Upper lobe of right lung (tissue), 1 donor: ENCODE results near the gene JAG2. TPM values are rescaled to one million over a fixed set of nuclear protein-coding genes. Genes with fewer than 3 reads are reported as not detected.

Experiments
- ATAC-seq: fragments of 200-7000 bp; cut with Tn5 transposase; one replicate; pipeline ENCODE4 v1.9.1; 2020; ENCODE audit warnings: mild to moderate bottlenecking, moderate library complexity
- DNase-seq: peaks from one replicate; pipeline ENCODE4 v3.0.0-alpha.2; 2020
- H3K27ac ChIP-seq: fragments of 200-600 bp; one replicate; pipeline ENCODE4 v1.8.0; 2022
- H3K27me3 ChIP-seq: fragments of 200-600 bp; one replicate; pipeline ENCODE4 v1.8.0; 2022; ENCODE audit warnings: mild to moderate bottlenecking
- H3K36me3 ChIP-seq: fragments of 200-600 bp; one replicate; pipeline ENCODE4 v1.8.0; 2022
- H3K4me1 ChIP-seq: fragments of 200-600 bp; one replicate; pipeline ENCODE4 v1.8.0; 2022
- H3K4me3 ChIP-seq: fragments of 200-600 bp; one replicate; pipeline ENCODE4 v1.8.0; 2022; ENCODE audit warnings: mild to moderate bottlenecking
- H3K9me3 ChIP-seq: fragments of 200-600 bp; one replicate; pipeline ENCODE4 v1.8.0; 2022
- intact Hi-C: fragments of 100-400 bp; cut with DNase I; formaldehyde crosslinking; loops from one replicate; pipeline ENCODE4 v1.11.0; 2022
- total RNA-seq: library from RNA; stranded (reverse); fragmentation: NEBNext Ultra II Directional; extraction: Animal tissue kit (Norgen Biotek cat#: 25700); gene quantifications from one replicate; pipeline ENCODE4 v1.2.1, GENCODE V29; 2021
- TF ChIP-seq, protein P1 (sequence below): fragments of 200-600 bp; IDR thresholded peaks from one replicate; pipeline ENCODE4 v1.8.0; 2022; ENCODE audit warnings: antibody characterized with exemption
- donor health status: DM: no; HTN: yes; CAD: no; lungs with severe emphysema.

The JAG2 gene
- total RNA-seq, 1 donor from 2014 or later: 31.2 TPM

DNA sequence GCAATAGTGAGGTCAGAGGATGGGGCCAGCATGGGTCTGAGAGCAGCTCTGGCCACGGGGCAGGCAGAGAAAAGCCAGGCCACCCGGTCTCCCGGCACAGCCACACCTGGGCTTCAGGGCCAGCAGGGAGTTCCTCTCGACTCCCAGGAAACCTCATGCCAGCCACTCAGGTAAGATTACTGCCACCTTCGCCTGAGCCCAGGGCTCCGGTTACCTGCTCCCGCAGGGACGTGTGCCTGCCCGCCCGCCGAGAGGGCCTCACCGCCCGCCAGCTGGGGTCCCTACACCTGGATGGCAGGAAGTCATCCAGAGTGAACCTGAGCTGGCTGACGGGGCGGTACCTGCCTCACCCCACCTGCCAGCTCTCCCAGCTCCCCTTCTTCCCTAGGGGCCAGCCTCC, 7.3 kb downstream of the JAG2 start:
- no peak overlapping the region for H3K4me3 ChIP-seq
- H3K36me3 ChIP-seq: no peaks in the 10 kb centered on the region
- intact Hi-C loops: no loop called here
- ATAC-seq (no peak), DNase-seq (no peak)
- no peak overlapping the region for H3K27ac ChIP-seq
- H3K9me3 ChIP-seq: no peaks in the 10 kb centered on the region
- H3K4me1 ChIP-seq: no peaks in the 10 kb centered on the region
- TF ChIP-seq, protein P1, sequence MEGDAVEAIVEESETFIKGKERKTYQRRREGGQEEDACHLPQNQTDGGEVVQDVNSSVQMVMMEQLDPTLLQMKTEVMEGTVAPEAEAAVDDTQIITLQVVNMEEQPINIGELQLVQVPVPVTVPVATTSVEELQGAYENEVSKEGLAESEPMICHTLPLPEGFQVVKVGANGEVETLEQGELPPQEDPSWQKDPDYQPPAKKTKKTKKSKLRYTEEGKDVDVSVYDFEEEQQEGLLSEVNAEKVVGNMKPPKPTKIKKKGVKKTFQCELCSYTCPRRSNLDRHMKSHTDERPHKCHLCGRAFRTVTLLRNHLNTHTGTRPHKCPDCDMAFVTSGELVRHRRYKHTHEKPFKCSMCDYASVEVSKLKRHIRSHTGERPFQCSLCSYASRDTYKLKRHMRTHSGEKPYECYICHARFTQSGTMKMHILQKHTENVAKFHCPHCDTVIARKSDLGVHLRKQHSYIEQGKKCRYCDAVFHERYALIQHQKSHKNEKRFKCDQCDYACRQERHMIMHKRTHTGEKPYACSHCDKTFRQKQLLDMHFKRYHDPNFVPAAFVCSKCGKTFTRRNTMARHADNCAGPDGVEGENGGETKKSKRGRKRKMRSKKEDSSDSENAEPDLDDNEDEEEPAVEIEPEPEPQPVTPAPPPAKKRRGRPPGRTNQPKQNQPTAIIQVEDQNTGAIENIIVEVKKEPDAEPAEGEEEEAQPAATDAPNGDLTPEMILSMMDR: no peak
- H3K27me3 ChIP-seq: peaks cover 3% of the 10 kb centered on the region

DNA sequence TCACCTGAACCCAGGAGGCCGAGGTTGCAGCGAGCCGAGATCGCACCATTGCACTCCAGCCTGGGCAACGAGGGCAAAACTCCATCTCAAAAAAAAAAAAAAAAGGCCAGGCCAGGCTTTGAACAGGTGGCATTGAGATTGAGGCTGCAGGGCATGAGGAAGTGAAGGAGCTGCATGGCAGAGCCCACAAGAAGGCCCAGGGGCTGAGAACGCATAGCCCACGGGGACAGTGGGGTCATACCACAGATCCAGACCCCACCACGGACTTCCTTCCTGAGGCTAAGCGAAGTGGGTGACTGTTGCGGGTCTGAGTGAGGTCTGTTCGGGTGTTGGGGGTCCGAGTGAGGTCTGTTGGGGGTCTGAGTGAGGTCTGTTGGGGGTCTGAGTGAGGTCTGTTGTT, 7.8 kb downstream of the JAG2 start:
- Histone ChIP-seq H3K36me3 (no peaks in the 10 kb centered on the region), H3K27me3 (no peaks in the 10 kb centered on the region), H3K9me3 (no peaks in the 10 kb centered on the region), H3K4me1 (no peaks in the 10 kb centered on the region), H3K4me3 (no peak overlapping the region), H3K27ac (no peak overlapping the region)
- ATAC-seq (no peak), DNase-seq (no peak)
- intact Hi-C loops: no loop called here
- TF ChIP-seq, protein P1: no peak

DNA sequence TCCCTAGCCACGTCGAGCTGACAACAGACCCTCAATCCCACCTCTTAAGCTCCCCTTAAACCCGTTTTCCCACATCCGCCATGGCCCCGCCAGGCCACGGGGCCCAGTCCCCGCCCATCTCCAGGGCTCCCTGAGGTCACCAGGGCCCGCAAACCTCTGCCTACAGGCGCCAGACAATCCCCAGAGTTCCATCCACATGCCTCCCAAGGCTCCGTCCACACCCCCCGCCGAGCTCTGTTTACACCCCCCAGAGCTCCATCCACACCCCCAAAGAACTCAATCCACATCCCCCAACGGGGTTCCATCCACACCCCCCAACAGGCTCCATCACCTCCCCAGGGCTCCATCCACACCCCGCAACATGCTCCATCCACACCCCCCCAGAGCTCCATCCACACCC, 9.2 kb downstream of the JAG2 start:
- no peaks in the 10 kb centered on the region for H3K4me1 ChIP-seq
- intact Hi-C loops: no loop called here

DNA sequence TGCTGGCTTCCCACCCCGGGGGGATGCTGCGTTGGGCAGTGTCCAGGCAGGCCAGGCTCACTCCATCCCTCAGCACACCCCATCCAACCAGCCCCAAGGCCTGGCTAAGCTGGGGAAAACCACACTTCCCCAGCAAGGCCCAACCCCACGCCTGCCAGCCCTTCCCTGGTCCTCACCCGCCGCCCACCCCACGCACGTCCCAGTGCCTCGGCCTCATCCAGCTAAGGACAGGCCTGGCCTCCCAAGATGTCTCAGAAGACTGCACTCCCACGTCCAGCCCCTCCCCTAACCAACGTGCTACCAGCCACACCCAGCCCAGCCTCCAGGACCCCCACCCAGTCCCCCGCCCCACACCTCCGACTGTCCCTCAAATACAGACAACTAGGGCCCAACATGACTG, 9.8 kb downstream of the JAG2 start:
- H3K4me1 ChIP-seq: no peaks in the 10 kb centered on the region
- intact Hi-C loops: no loop called here
- H3K36me3 ChIP-seq: no peaks in the 10 kb centered on the region
- no peaks in the 10 kb centered on the region for H3K9me3 ChIP-seq
- no peak for ATAC-seq
- no peaks in the 10 kb centered on the region for H3K27me3 ChIP-seq
- TF ChIP-seq, protein P1: no peak
- no peak overlapping the region for H3K4me3 ChIP-seq
- no peak overlapping the region for H3K27ac ChIP-seq
- DNase-seq: no peak

More for the DNA sequence above, 9.2 kb downstream of the JAG2 start:
- Histone ChIP-seq H3K4me3 (no peak overlapping the region), H3K36me3 (no peaks in the 10 kb centered on the region), H3K27me3 (no peaks in the 10 kb centered on the region), H3K27ac (no peak overlapping the region), H3K9me3 (no peaks in the 10 kb centered on the region)
- TF ChIP-seq, protein P1: no peak
- DNase-seq (no peak), ATAC-seq (no peak)

DNA sequence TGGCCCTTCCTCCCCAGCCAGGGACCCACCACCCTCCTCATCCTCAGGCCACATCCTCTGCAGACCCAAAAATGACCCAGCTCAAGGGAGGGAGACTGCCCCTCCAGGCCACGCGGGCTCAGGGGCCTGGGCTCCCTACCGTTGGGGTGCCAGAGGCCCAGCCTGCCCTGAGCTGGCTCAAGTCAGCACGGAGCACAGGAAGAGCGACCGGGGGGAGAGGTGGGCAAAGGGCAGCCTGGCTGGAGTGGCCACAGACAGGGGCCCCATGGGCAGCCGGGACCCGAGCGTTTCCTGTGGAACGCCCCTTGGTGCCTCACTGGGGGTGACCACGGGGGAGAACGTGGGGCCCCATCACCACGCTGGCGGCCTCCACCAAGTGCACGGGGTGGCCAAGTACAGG, 10.7 kb downstream of the JAG2 start:
- intact Hi-C loops: no loop called here
- TF ChIP-seq, protein P1: no peak

More for the DNA sequence above, 10.7 kb downstream of the JAG2 start:
- H3K9me3 ChIP-seq: no peaks in the 10 kb centered on the region
- no peaks in the 10 kb centered on the region for H3K36me3 ChIP-seq
- no peaks in the 10 kb centered on the region for H3K4me1 ChIP-seq
- no peak overlapping the region for H3K4me3 ChIP-seq
- H3K27me3 ChIP-seq: no peaks in the 10 kb centered on the region
- H3K27ac ChIP-seq: no peak overlapping the region
- DNase-seq (no peak), ATAC-seq (no peak)
